AG09319 (cell line): ENCODE results near the gene RPS26.
"Not testable (repeated sequence)": the region's sequence is repeated elsewhere in the genome, so short reads cannot be mapped to it uniquely, and the experiment has no call there.

Experiments
- DNase-seq: peaks from one replicate; pipeline ENCODE4 v3.0.0-alpha.2; 2010; ENCODE audit warnings: low read depth; ENCODE audit errors: extremely low read depth
- TF ChIP-seq, protein P1 (sequence below): IDR thresholded peaks from 2 replicates; pipeline ENCODE4 v1.5.1; 2011; ENCODE audit warnings: low read depth, mild to moderate bottlenecking, inconsistent platforms, low read length, moderate library complexity

Gene RPS26

DNA sequence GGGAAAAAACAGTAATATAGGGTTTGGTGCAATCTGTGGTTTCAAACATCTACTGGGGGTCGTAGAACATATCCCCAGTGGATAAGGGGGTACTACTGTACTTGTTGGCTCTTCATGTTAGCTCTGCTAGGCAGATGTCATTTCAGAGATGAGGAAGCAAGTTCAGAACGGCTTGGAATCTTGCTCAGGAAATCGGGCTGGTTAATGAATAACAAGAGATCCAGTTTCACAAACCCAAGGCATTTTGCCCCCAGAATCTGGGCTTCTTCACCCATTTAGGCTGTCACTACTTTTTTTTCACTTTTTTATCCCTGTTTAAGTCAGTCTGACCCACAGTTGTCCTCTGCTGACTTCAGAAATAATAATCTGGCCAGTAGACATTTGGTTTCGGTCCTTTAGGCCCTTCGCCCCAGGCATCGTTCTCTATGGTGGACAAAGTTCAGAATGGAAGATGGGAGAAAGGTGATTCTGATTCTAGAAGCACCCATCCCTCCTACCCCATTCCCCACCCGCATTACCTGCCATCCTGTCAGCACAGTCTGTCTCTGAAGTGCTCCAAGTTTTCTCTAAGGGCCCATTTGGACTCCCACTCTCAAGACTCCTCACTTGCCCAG is 40.1 kb upstream of the RPS26 start:
- TF ChIP-seq, protein P1, sequence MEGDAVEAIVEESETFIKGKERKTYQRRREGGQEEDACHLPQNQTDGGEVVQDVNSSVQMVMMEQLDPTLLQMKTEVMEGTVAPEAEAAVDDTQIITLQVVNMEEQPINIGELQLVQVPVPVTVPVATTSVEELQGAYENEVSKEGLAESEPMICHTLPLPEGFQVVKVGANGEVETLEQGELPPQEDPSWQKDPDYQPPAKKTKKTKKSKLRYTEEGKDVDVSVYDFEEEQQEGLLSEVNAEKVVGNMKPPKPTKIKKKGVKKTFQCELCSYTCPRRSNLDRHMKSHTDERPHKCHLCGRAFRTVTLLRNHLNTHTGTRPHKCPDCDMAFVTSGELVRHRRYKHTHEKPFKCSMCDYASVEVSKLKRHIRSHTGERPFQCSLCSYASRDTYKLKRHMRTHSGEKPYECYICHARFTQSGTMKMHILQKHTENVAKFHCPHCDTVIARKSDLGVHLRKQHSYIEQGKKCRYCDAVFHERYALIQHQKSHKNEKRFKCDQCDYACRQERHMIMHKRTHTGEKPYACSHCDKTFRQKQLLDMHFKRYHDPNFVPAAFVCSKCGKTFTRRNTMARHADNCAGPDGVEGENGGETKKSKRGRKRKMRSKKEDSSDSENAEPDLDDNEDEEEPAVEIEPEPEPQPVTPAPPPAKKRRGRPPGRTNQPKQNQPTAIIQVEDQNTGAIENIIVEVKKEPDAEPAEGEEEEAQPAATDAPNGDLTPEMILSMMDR: no peak
- no peak for DNase-seq

DNA sequence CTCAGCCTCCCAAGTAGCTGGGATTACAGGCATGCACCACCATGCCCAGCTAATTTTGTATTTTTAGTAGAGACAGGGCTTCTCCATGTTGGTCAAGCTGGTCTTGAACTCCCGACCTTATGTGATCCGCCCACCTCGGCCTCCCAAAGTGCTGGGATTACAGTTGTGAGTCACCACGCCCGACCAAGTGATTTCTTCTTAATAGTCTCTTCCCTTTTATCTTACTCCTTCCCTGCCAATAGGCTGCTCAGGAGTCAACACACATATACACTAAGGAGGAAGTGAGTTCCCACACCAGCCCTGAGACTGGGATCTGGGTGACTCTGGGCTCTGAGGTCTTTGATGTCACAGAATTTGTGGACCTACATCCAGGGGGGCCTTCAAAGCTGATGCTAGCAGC is 38.3 kb upstream of the RPS26 start:
- DNase-seq: not testable (repeated sequence)

DNA sequence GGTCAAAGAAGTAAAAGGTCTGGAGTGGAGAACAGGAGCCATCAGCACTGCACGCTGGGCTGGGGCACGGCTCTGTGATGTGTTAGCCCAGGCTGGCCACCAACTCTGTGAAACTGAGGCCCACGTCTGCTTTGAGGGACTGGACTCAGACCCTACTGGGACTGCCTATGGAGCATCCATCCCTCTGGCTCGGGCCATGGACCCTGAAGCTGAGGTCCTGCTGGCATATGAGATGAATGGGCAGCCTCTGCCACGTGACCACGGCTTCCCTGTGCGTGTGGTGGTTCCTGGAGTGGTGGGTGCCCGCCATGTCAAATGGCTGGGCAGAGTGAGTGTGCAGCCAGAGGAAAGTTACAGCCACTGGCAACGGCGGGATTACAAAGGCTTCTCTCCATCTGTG is 37.5 kb upstream of the RPS26 start:
- TF ChIP-seq, protein P1: no peak
- DNase-seq: no peak

DNA sequence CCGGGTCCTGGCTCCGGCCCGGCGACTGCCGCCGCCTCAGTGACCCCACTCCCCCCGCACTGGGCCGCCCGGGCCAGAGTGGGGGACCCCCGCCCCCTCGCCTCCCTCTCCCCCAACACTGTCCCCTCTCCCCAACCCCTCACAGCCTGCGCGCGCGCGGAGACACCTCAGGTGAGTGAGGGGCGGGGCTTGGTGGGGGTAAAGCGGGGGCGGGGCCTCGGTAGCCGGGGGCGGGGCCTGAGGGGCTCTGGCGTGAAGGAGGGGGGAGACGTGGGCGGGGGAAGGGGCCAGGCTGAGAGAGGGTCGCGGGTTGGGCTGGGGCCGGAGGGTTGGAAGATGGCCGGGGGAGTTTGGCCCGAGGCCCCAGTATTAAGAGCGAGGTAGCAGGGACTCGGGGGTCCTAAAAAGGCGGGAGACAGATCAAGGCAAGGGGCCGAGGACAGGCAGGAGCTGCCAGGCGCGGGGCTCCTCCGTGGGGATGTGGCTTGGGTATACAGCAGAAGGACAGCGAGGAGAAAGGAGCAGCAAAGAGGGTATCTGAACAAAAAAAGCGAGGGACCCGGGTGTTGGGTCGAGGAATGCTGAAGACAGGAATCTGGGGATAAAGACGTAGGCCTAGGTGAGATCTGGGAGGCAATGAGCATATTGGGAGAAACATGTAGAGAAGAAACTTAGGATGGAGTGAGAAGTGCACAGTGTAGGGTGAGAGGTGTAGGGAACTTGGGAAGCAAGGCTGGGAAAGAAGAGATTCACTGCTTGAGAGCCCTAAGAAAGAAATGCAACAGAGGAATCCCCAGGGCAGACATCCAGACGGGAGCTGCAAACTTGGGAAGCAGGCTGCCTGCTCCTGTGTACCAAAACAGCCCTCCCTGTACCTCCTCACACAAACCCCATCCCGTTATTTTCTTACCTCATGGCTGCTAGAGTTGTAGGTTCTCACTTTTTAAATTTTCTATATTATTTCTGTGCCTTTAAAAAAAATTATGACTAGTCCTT is 33.9 kb upstream of the RPS26 start:
- DNase-seq: no peak
- TF ChIP-seq, protein P1: no peak

DNA sequence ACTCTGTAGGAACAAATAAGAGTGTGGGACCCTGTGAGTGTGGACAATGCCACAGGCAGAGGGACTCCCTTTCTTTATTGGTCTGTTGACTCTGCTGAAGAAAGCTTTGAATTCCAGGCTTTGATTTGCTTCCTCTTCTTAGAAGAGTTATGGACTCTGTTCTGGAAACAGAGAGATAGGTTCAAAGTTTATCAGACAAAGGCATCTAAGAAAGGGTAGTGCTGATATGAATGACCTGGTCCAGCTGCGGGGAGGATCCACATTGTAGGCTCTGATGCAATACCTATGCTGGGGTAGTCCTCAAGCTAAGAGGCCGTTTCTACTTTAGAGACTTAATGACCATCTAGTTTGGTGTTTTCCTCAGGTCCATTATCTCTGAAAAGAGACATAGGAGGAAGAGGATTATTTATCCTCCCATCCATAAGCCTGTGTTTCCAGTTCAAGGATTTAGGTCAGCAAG is 31.6 kb upstream of the RPS26 start:
- TF ChIP-seq, protein P1: no peak
- DNase-seq: no peak

DNA sequence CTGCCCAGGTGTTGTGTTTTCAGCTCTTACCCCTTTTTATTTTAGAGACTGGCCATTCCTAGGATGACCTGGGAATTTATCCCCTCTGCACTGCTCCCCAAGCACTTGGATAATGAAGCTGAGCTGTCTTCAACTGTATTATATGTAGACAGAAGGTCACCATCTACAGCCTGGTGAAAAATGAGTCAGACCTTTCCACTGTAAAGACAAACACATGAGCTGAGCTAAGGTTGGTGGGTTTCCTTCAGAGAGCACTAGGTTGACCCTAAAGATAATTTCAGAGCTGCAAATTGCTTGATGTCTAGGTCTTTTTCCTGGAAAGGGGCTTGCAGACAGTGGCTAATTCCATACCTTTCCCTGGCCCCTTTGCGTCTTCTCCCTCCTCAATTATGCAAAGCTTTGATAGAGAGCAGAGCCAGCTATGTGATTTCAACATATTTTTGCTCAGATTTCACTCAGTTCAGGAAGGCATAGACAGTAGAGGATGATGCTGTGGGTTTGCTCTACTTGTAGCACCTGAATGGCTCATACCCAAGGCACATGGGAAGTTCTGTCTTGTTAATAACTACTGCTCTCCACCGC is 30.1 kb upstream of the RPS26 start:
- TF ChIP-seq, protein P1: no peak
- no peak for DNase-seq

DNA sequence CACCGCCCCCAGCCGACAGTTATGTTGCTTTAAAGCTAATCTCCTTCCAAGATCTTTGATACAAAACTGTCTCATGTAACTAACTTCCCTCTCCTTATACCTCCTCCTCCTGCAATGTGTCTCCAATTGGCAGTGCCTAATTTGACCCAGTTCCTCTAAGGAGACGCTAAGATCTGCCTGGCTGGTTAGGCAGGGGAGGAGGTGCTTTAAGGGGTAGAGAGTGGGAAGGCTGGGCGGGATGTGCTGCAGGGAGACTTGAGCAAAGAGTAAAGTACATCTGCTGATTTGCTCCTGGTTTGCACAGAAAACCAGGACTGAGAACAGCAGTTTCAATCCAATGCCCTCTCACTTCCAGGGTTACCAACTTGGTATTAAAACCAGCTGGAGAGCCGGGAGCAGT is 28.2 kb upstream of the RPS26 start:
- TF ChIP-seq, protein P1: no peak
- DNase-seq: no peak
